NT2/D1 (cell line): Measurements from ENCODE around the gene TPM1.

Source experiments
- DNase-seq: peaks from one replicate; pipeline ENCODE4 v3.0.0-alpha.2; 2011; ENCODE audit warnings: low read depth, low spot score
- H3K27me3 ChIP-seq: 2 replicates; pipeline ENCODE4 v1.6.0; 2011; ENCODE audit warnings: mild to moderate bottlenecking; ENCODE audit not compliant: insufficient read length, insufficient read depth
- H3K36me3 ChIP-seq: 2 replicates; pipeline ENCODE4 v1.6.1; 2011; ENCODE audit warnings: mild to moderate bottlenecking, low read length, mixed read lengths; ENCODE audit not compliant: insufficient read depth, insufficient read length
- H3K4me1 ChIP-seq: 2 replicates; pipeline ENCODE4 v1.5.1; 2011; ENCODE audit not compliant: insufficient read depth, insufficient read length
- H3K4me3 ChIP-seq: 2 replicates; pipeline ENCODE4 v1.5.1; 2011; ENCODE audit warnings: low read depth; ENCODE audit not compliant: insufficient read length
- H3K9ac ChIP-seq: 2 replicates; pipeline ENCODE4 v1.6.0; 2011; ENCODE audit warnings: low read depth; ENCODE audit not compliant: insufficient read length
- H3K9me3 ChIP-seq: 2 replicates; pipeline ENCODE4 v1.5.1; 2011; ENCODE audit warnings: mild to moderate bottlenecking, low read length; ENCODE audit not compliant: insufficient read depth
- SUZ12 ChIP-seq: IDR thresholded peaks from 2 replicates; pipeline ENCODE4 v1.6.1; 2011; ENCODE audit not compliant: insufficient read length, insufficient read depth; ENCODE audit errors: extremely low read depth
- YY1 ChIP-seq: IDR thresholded peaks from 2 replicates; pipeline ENCODE4 v1.6.1; 2011; ENCODE audit not compliant: insufficient read length, insufficient read depth
- ZNF274 ChIP-seq: IDR thresholded peaks from 2 replicates; pipeline ENCODE4 v1.6.1; 2011; ENCODE audit warnings: mild to moderate bottlenecking, low read depth, low read length

The TPM1 gene

DNA sequence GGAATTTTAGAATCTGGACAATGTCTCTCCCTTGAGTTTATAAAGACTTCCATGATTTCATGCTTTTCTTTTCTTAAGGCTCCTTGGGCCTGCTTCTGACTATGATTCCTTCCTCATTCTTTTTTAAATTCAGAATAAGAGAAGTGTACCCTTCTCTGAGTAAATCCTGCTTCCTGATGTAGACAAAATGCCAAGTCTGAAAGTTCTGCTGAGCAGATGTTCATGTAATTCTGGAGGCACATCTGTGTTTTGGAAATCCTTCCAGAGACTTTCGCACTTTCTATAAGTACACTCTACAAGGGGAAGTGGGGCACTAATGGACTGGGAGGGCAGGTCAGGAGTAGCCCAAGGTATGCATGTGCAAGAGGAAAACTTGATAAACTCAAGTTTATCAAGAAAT lies 24.8 kb downstream of the TPM1 start:
- no peak for TF ChIP-seq SUZ12
- no peak for TF ChIP-seq YY1
- no peak for TF ChIP-seq ZNF274
- Histone ChIP-seq H3K4me3 (no peak overlapping the region), H3K9me3 (no peaks in the 10 kb centered on the region), H3K4me1 (no peaks in the 10 kb centered on the region), H3K36me3 (peaks cover 91% of the 10 kb centered on the region), H3K27me3 (no peaks in the 10 kb centered on the region), H3K9ac (no peak overlapping the region)
- DNase-seq = no peak

DNA sequence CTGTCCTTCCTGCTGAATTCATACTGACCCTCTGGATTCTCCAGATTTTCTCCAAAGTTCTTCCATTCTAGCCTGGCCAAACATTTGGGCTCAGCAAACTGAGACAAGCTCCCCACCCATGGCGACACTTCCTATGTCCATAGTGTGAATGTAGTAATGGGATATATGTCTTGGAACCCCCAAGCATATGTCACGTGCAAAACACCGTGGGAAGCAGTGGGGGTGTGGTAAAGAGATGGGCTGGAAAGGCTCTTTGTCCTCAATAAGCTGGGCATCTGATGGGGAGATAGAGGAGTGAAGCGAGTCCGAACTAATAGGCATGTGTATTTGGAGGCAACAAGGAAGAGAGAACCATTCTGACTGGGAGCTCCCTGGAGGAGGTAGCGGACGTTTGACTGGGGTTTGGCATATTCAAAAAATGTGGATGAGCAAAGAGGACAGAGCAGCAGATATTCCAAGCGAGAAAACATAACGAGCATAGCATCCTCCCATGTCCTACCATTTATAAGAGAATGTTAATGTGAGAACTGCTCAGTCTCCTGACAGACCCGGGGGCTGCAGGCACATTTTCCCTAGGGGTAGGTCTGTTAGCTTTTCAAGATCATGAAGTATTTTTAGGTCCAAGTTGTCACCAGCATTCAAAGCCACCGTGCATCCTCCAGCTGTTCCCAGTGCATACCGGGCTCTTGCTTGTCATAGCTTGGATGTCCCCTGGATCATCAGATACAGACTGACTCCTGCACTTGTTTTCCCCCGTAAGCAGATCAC lies 25.6 kb downstream of the TPM1 start:
- H3K9me3 ChIP-seq = no peaks in the 10 kb centered on the region
- TF ChIP-seq SUZ12 = no peak
- no peak for TF ChIP-seq YY1
- no peak for TF ChIP-seq ZNF274
- H3K4me1 ChIP-seq = no peaks in the 10 kb centered on the region
- peaks cover 82% of the 10 kb centered on the region for H3K36me3 ChIP-seq
- H3K27me3 ChIP-seq = no peaks in the 10 kb centered on the region
- no peak overlapping the region for H3K9ac ChIP-seq
- DNase-seq = no peak
- no peak overlapping the region for H3K4me3 ChIP-seq

DNA sequence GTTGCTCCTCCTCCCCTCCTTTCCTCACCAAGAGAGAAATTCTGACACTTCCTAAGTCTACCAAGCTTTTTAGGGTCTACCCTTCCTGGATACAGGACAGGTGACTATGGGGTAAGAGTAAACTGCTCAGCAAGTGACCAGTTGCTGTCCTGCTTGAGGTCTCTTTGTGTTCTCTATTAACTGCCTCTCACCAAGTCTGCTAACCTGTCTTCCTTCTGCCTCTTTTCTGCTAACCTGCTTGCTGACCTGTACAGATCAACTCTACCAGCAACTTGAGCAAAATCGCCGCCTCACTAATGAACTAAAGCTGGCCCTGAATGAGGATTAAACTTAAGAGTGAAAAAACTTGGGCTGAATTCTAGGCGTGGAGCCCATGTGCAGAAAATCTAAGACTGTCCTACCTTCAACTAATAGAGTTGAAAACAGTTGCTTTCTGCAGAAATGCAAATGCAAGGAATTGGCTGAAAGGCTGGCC lies 27.1 kb downstream of the TPM1 start:
- Histone ChIP-seq H3K36me3 (peaks cover 68% of the 10 kb centered on the region), H3K4me3 (no peak overlapping the region), H3K4me1 (no peaks in the 10 kb centered on the region), H3K27me3 (no peaks in the 10 kb centered on the region), H3K9ac (no peak overlapping the region), H3K9me3 (no peaks in the 10 kb centered on the region)
- TF ChIP-seq YY1 (no peak), SUZ12 (no peak), ZNF274 (no peak)
- no peak for DNase-seq

DNA sequence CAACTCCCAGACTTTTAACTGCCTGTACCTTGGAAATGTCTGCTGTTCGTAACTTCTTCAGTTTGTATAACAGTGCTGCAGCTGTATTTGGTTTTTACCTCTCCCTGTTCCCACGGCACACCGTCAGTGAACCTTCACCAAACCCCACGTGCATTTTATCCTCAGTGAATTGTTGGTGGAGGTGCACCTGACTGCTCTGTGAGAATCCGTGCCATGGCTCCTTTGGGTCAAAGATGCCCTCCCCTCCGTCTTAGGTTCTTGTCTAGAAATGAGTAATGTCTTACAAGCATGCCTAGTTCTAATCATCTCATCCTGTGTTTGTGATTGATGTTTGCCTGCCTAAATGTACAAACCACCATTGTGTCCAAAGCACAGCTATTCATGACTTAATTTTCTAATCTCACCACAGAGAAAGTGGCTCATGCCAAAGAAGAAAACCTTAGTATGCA lies 28.2 kb downstream of the TPM1 start:
- Histone ChIP-seq H3K4me3 (no peak overlapping the region), H3K27me3 (no peaks in the 10 kb centered on the region), H3K9ac (no peak overlapping the region), H3K36me3 (peaks cover 58% of the 10 kb centered on the region), H3K9me3 (no peaks in the 10 kb centered on the region), H3K4me1 (peaks cover 2% of the 10 kb centered on the region)
- TF ChIP-seq ZNF274 (no peak), YY1 (no peak), SUZ12 (no peak)
- no peak for DNase-seq

DNA sequence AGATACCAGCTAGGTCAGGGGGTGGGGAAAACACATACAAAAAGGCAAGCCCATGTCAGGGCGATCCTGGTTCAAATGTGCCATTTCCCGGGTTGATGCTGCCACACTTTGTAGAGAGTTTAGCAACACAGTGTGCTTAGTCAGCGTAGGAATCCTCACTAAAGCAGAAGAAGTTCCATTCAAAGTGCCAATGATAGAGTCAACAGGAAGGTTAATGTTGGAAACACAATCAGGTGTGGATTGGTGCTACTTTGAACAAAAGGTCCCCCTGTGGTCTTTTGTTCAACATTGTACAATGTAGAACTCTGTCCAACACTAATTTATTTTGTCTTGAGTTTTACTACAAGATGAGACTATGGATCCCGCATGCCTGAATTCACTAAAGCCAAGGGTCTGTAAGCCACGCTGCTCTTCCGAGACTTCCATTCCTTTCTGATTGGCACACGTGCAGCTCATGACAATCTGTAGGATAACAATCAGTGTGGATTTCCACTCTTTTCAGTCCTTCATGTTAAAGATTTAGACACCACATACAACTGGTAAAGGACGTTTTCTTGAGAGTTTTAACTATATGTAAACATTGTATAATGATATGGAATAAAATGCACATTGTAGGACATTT lies 28.9 kb downstream of the TPM1 start:
- no peak for TF ChIP-seq SUZ12
- no peak for TF ChIP-seq YY1
- no peak for TF ChIP-seq ZNF274
- no peak overlapping the region for H3K4me3 ChIP-seq
- H3K9me3 ChIP-seq = no peaks in the 10 kb centered on the region
- no peak overlapping the region for H3K9ac ChIP-seq
- H3K27me3 ChIP-seq = no peaks in the 10 kb centered on the region
- peaks cover 51% of the 10 kb centered on the region for H3K36me3 ChIP-seq
- no peak for DNase-seq
- H3K4me1 ChIP-seq = peaks cover 6% of the 10 kb centered on the region

DNA sequence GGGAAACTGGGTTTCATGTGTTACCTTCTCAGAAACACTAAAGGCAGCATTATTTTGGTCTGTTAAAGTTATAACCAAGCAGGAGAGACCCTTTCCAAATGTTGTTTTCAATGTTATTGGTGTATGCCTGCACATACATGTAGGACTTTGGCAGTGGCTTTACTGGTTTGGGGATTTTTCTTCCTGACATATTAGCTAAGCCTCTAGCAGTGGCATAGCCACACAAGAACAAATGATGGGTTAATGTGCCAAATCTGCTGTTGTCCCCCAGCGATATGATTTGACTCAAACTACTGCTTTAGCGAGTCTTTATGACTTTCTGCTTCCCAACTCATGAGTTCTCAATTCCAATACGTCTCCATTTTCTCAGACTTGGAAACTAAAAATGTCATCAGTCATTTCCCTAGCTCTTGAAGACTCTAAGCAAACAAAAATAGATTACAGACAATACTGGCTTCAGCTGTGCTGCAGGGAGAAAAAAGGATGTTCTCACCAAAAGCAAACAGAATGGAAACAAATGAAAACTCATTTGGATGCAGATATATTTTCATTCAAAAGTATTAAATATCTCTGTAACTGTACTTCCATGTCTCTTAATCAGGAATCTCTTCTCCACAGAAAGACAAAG lies 29.6 kb downstream of the TPM1 start:
- DNase-seq = no peak
- no peaks in the 10 kb centered on the region for H3K27me3 ChIP-seq
- peaks cover 44% of the 10 kb centered on the region for H3K36me3 ChIP-seq
- no peak overlapping the region for H3K4me3 ChIP-seq
- H3K9ac ChIP-seq = no peak overlapping the region
- no peaks in the 10 kb centered on the region for H3K9me3 ChIP-seq
- peaks cover 7% of the 10 kb centered on the region for H3K4me1 ChIP-seq
- TF ChIP-seq ZNF274 (no peak), YY1 (no peak), SUZ12 (no peak)

DNA sequence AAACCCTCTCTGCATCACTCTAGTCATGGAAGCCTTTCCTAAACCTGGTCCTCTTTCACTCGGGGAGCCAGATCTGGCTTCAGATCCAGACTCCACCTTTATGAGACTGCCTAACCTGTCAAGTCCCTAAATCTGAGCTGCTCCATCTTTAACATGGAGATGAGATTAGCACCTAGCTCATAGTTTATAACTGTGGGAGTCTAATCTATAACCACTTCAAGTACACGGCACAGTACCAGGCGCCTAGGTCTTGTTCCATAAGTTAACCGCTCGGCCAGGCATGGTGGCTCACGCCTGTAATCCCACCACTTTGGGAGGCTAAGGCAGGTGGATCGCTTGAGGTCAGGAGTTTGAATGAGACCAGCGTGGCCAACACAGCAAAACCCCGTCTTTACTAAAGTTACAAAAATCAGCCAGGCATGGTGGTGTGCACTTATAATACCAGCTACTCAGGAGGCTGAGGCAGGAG lies 30.3 kb downstream of the TPM1 start:
- H3K4me1 ChIP-seq = peaks cover 7% of the 10 kb centered on the region
- no peak overlapping the region for H3K9ac ChIP-seq
- TF ChIP-seq SUZ12 = no peak
- TF ChIP-seq YY1 = no peak
- TF ChIP-seq ZNF274 = no peak
- no peaks in the 10 kb centered on the region for H3K9me3 ChIP-seq
- H3K4me3 ChIP-seq = no peak overlapping the region
- H3K27me3 ChIP-seq = no peaks in the 10 kb centered on the region
- H3K36me3 ChIP-seq = peaks cover 37% of the 10 kb centered on the region
- DNase-seq = no peak
